ENCODE results near the gene TECPR1. TPM values are rescaled to one million over a fixed set of nuclear protein-coding genes. Genes with fewer than 3 reads are reported as not detected.
A peak's percentile ranks its signal among the peaks of the same experiment; 100 is the strongest.

TECPR1 gene
- total and polyA plus RNA-seq, 2 of the 4 experiments (the other 2 are of a cell fraction): 11.5 to 14.7 TPM

DNA sequence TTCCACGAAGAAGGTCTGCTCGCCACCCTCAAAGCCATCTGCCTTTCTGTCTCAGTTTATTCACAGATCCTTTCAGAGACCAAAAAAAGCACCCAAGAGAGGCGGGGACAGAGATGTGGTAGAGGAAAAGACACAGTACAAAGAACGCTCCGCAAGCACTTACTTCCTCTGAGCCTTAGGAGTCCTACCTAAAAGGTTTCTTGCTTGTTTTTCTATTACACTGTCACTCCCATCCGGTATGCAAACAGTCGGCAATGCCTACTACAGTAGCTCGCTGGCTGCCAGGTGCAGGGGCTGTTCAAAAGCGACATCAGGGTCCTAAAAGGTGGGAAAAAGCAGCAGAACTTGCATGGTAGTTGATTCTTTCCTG, 816 bp downstream of the TECPR1 start:
- no peaks in the 10 kb centered on the region; the same call in 1 of the 2 replicates for H3K9me1 ChIP-seq (ENCODE audit: insufficient read depth, low read length)
- H4K91ac ChIP-seq (ENCODE audit: insufficient read depth, low read depth, low read length): no peak overlapping the region
- DNase-seq (no peak), ATAC-seq (ENCODE audit: low read depth) (no peak)
- no peak overlapping the region for H4K5ac ChIP-seq (ENCODE audit: low read depth, low read length)
- peak overlapping the region; percentile 91 for H3K4me2 ChIP-seq (ENCODE audit: low read depth, low read length)
- H3K14ac ChIP-seq (replicated peaks; ENCODE audit: low read depth, low read length): no peak overlapping the region
- H4K20me1 ChIP-seq (ENCODE audit: insufficient read depth, low read length): no peaks in the 10 kb centered on the region; the same call in 1 of the 2 replicates
- H2AK5ac ChIP-seq (ENCODE audit: low read depth, low read length): no peak overlapping the region
- H3K18ac ChIP-seq (ENCODE audit: low read depth, low read length): no peak overlapping the region
- H3K4ac ChIP-seq (ENCODE audit: low read depth, low read length): no peak overlapping the region
- H2BK20ac ChIP-seq (ENCODE audit: low read depth, low read length): no peak overlapping the region
- no peaks in the 10 kb centered on the region for H3K9me3 ChIP-seq (ENCODE audit: control insufficient read depth, insufficient read depth, low read length)
- peak overlapping the region; percentile 99 for H2AFZ ChIP-seq (replicated peaks; ENCODE audit: low read length, poor library complexity)
- peak overlapping the region; percentile 72 for H3K9ac ChIP-seq (ENCODE audit: low read depth, low read length)
- H3K27ac ChIP-seq (ENCODE audit: insufficient read depth, low read length): no peak overlapping the region
- H2BK15ac ChIP-seq (ENCODE audit: low read depth, low read length): no peak overlapping the region
- H2BK120ac ChIP-seq (ENCODE audit: low read depth, low read length): no peak overlapping the region
- no peaks in the 10 kb centered on the region for H3K27me3 ChIP-seq (ENCODE audit: control insufficient read depth, insufficient read depth, low read length)
- no peak overlapping the region for H3K23ac ChIP-seq (ENCODE audit: low read depth, low read length)
- dilution Hi-C loops (cut with HindIII; ENCODE audit: low sequenced_read_pairs, unreplicated experiment) (no loop called here), in situ Hi-C loops (cut with MboI; ENCODE audit: low sequenced_read_pairs) (no loop called here), intact Hi-C loops (cut with micrococcal nuclease) (loop anchor here (1.0 kb wide), 1 partner anchor 39 kb away; no protein-coding TSS in a partner anchor)
- peak overlapping the region; percentile 4 to 34; a peak in 1 of 4 replicates for H4K8ac ChIP-seq (ENCODE audit: low read depth in 2 of 2, low read length in 2 of 2)
- no peaks in the 10 kb centered on the region for H3K36me3 ChIP-seq (ENCODE audit: control insufficient read depth, insufficient read depth, low read length)
- H3K56ac ChIP-seq (ENCODE audit: extremely low read depth, insufficient read depth, low read length): no peak overlapping the region
- H3K4me1 ChIP-seq (ENCODE audit: control insufficient read depth, insufficient read depth, low read length): peaks cover 8% of the 10 kb centered on the region
- TF ChIP-seq MAZ (IDR thresholded peaks at IDR 0.05; ENCODE audit: borderline replicate concordance, low read depth, low read length) (no peak), RCOR1 (IDR thresholded peaks at IDR 0.05; ENCODE audit: insufficient replicate concordance, low read length) (no peak), MXI1 (IDR thresholded peaks at IDR 0.05; ENCODE audit: borderline replicate concordance, low read depth, low read length) (no peak), FOS (IDR thresholded peaks at IDR 0.05; ENCODE audit: low read depth, low read length) (no peak), NFE2L2 (IDR thresholded peaks at IDR 0.05; ENCODE audit: low read depth, low read length) (no peak), CHD1 (IDR thresholded peaks at IDR 0.05; ENCODE audit: low read depth, low read length) (no peak), SMC3 (IDR thresholded peaks at IDR 0.05; ENCODE audit: low read depth, low read length) (no peak), USF2 (IDR thresholded peaks at IDR 0.05; ENCODE audit: low read depth, low read length) (no peak), MAFK (IDR thresholded peaks at IDR 0.05; ENCODE audit: low read depth, low read length) (no peak), BHLHE40 (IDR thresholded peaks at IDR 0.05; ENCODE audit: low read depth, low read length) (no peak), RAD21 (IDR thresholded peaks at IDR 0.05; ENCODE audit: low read length) (no peak), POLR2A (IDR thresholded peaks at IDR 0.05; ENCODE audit: low read depth, low read length) (no peak), CEBPB (IDR thresholded peaks at IDR 0.05; ENCODE audit: low read depth, low read length) (no peak), RFX5 (IDR thresholded peaks at IDR 0.05; ENCODE audit: low read depth, low read length) (no peak)
- TF ChIP-seq, protein P1, sequence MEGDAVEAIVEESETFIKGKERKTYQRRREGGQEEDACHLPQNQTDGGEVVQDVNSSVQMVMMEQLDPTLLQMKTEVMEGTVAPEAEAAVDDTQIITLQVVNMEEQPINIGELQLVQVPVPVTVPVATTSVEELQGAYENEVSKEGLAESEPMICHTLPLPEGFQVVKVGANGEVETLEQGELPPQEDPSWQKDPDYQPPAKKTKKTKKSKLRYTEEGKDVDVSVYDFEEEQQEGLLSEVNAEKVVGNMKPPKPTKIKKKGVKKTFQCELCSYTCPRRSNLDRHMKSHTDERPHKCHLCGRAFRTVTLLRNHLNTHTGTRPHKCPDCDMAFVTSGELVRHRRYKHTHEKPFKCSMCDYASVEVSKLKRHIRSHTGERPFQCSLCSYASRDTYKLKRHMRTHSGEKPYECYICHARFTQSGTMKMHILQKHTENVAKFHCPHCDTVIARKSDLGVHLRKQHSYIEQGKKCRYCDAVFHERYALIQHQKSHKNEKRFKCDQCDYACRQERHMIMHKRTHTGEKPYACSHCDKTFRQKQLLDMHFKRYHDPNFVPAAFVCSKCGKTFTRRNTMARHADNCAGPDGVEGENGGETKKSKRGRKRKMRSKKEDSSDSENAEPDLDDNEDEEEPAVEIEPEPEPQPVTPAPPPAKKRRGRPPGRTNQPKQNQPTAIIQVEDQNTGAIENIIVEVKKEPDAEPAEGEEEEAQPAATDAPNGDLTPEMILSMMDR (conservative IDR thresholded peaks at IDR 0.05; ENCODE audit: low read depth, low read length): no peak
- TF ChIP-seq, protein P2, sequence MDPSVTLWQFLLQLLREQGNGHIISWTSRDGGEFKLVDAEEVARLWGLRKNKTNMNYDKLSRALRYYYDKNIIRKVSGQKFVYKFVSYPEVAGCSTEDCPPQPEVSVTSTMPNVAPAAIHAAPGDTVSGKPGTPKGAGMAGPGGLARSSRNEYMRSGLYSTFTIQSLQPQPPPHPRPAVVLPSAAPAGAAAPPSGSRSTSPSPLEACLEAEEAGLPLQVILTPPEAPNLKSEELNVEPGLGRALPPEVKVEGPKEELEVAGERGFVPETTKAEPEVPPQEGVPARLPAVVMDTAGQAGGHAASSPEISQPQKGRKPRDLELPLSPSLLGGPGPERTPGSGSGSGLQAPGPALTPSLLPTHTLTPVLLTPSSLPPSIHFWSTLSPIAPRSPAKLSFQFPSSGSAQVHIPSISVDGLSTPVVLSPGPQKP (IDR thresholded peaks at IDR 0.05; ENCODE audit: borderline replicate concordance, low read depth, low read length): no peak
- H3K79me1 ChIP-seq (ENCODE audit: low read depth in 1 of 2, low read length in 2 of 2): peaks cover 30 to 45% of the 10 kb centered on the region in 2 experiments
- H3K4me3 ChIP-seq (ENCODE audit: insufficient read depth, low read depth, low read length): peak overlapping the region; percentile 94
- 0% methylated on average over 1 of the region's 9 CpGs; no CpG with 5 or more reads in 1 of the 2 experiments for WGBS, 2 experiments (ENCODE audit: extremely low coverage in 2 of 2, insufficient read length in 1 of 2)
- BruUV-seq (replicated peaks): no TSS peak
- no peak overlapping the region for H2BK5ac ChIP-seq (ENCODE audit: low read depth, low read length, poor library complexity, severe bottlenecking)
- H2AK9ac ChIP-seq (replicated peaks; ENCODE audit: low read depth, low read length, poor library complexity): peak overlapping the region; percentile 86
- CTCF ChIA-PET: no interaction called here
- POLR2A ChIA-PET (ENCODE audit: unreplicated experiment): no interaction called here

All from IMR-90 (cell line).